Gastrocnemius medialis (tissue), 4 donors: Measurements from ENCODE around the gene LPGAT1. TPM values are rescaled to one million over a fixed set of nuclear protein-coding genes. Genes with fewer than 3 reads are reported as not detected.

Experiments used
- ATAC-seq, 2 donors: fragments of 150-250 bp; one replicate each; pipeline ENCODE4 v1.9.1; 2016
- DNase-seq, 2 donors: peaks; one replicate each; pipeline ENCODE4 v3.0.0-alpha.2; 2019
- H3K27ac ChIP-seq, 4 donors: fragments of 200-600 bp; sonication (generic); 1 replicate in 1 of 4; 2 replicates in 3 of 4; pipeline ENCODE4 v1.5.1; 2016 to 2018; ENCODE audit warnings: mild to moderate bottlenecking in 2 of 4, moderate library complexity in 1 of 4
- H3K27me3 ChIP-seq, 3 donors: fragments of 200-600 bp; sonication (generic) in 2 of 3; 1 replicate in 1 of 3; 2 replicates in 2 of 3; pipeline versions ENCODE4 v1.5.1 to v1.6.0; 2016 to 2019; ENCODE audit warnings: mild to moderate bottlenecking in 1 of 3, moderate library complexity in 1 of 3
- H3K36me3 ChIP-seq, 2 donors: fragments of 200-600 bp; sonication (generic) in 1 of 2; one replicate each; pipeline ENCODE4 v1.5.1; 2017 to 2018
- H3K4me1 ChIP-seq, 2 donors: fragments of 200-600 bp; sonication (generic) in 1 of 2; one replicate each; pipeline ENCODE4 v1.5.1; 2016 to 2017; ENCODE audit warnings: mild to moderate bottlenecking in 2 of 2
- H3K4me3 ChIP-seq, 4 donors: fragments of 200-600 bp; sonication (generic) in 3 of 4; 1 replicate in 1 of 4; 2 replicates in 3 of 4; pipeline ENCODE4 v1.5.1; 2016 to 2019; ENCODE audit warnings: mild to moderate bottlenecking in 2 of 4
- H3K9me3 ChIP-seq, 3 donors: fragments of 200-600 bp; sonication (generic) in 2 of 3; 1 replicate in 1 of 3; 2 replicates in 2 of 3; pipeline ENCODE4 v1.5.1; 2016 to 2019
- CTCF ChIP-seq, 5 experiments: fragments of 450-650 bp in 3 of 5; fragments of 200-600 bp in 2 of 5; sonication (generic) in 2 of 5; IDR thresholded peaks in 4 of 5; conservative IDR thresholded peaks in 1 of 5; 1 replicate in 4 of 5; 2 replicates in 1 of 5; pipeline ENCODE4 v1.5.1; 2016 to 2019; ENCODE audit warnings: antibody characterized with exemption in 5 of 5, mild to moderate bottlenecking in 3 of 5, moderate library complexity in 3 of 5
- POLR2A ChIP-seq, 2 donors: fragments of 450-650 bp; IDR thresholded peaks; one replicate each; pipeline ENCODE4 v1.6.1; 2017; ENCODE audit warnings: antibody characterized with exemption in 2 of 2, mild to moderate bottlenecking in 2 of 2, moderate library complexity in 2 of 2
- in situ Hi-C, 4 donors: fragments of 200-750 bp; cut with MboI; loops; one replicate each; pipeline versions ENCODE4 v1.15.0 to v1.8.0; 2017; ENCODE audit warnings: low sequenced_read_pairs in 4 of 4
- intact Hi-C: fragments of 100-400 bp; cut with DNase I; formaldehyde crosslinking; loops from one replicate; pipeline ENCODE4 v1.15.1; 2023; ENCODE audit warnings: low total_unique reads
- total RNA-seq, 4 donors: library from RNA; depleted of rRNA; stranded (reverse); fragments of >200 nt; gene quantifications; one replicate each; pipeline versions ENCODE4 v1.1.0 to v1.2.3, GENCODE V29; 2016

LPGAT1 gene
- total RNA-seq, 4 donors from 2014 or later, result 11.2 to 51.4 (median 21.5) TPM

- no peak overlapping the region for H3K27ac ChIP-seq
- intact Hi-C loops (no loop called here), in situ Hi-C loops (no loop called here)
- H3K27me3 ChIP-seq, result no peaks in the 10 kb centered on the region
- DNase-seq (no peak), ATAC-seq (peak; percentile 46 to 58)
- H3K36me3 ChIP-seq, result no peaks in the 10 kb centered on the region
- no peaks in the 10 kb centered on the region for H3K9me3 ChIP-seq
- H3K4me3 ChIP-seq, result no peak overlapping the region
- TF ChIP-seq POLR2A (IDR thresholded peaks at IDR 0.05) (no peak), CTCF (IDR thresholded peaks at IDR 0.05 in 4 of 5, conservative IDR thresholded peaks at IDR 0.05 in 1 of 5) (no peak)
- no peaks in the 10 kb centered on the region for H3K4me1 ChIP-seq
Observed at GRCh38 chr1:211735208-211736170, 95.1 kb downstream of the LPGAT1 start.

GRCh38 chr1:211734791-211735190, 95.8 kb downstream of the LPGAT1 start:
- no peak overlapping the region for H3K27ac ChIP-seq
- TF ChIP-seq CTCF (IDR thresholded peaks at IDR 0.05 in 4 of 5, conservative IDR thresholded peaks at IDR 0.05 in 1 of 5), result no peak
- no peak for TF ChIP-seq POLR2A (IDR thresholded peaks at IDR 0.05)
- intact Hi-C loops (no loop called here), in situ Hi-C loops (no loop called here)
- no peaks in the 10 kb centered on the region for H3K4me1 ChIP-seq
- DNase-seq, result no peak
- ATAC-seq, result no peak
- no peak overlapping the region for H3K4me3 ChIP-seq
- no peaks in the 10 kb centered on the region for H3K27me3 ChIP-seq
- H3K9me3 ChIP-seq, result no peaks in the 10 kb centered on the region
- no peaks in the 10 kb centered on the region for H3K36me3 ChIP-seq

GRCh38 chr1:211734359-211734758, 96.2 kb downstream of the LPGAT1 start:
- Histone ChIP-seq H3K9me3 (no peaks in the 10 kb centered on the region), H3K4me3 (no peak overlapping the region), H3K36me3 (no peaks in the 10 kb centered on the region), H3K4me1 (no peaks in the 10 kb centered on the region), H3K27me3 (no peaks in the 10 kb centered on the region), H3K27ac (no peak overlapping the region)
- ATAC-seq (no peak), DNase-seq (no peak)
- in situ Hi-C loops (no loop called here), intact Hi-C loops (no loop called here)
- TF ChIP-seq CTCF (IDR thresholded peaks at IDR 0.05 in 4 of 5, conservative IDR thresholded peaks at IDR 0.05 in 1 of 5) (no peak), POLR2A (IDR thresholded peaks at IDR 0.05) (no peak)

GRCh38 chr1:211732293-211732980, 98.1 kb downstream of the LPGAT1 start:
- Histone ChIP-seq H3K9me3 (no peaks in the 10 kb centered on the region), H3K36me3 (no peaks in the 10 kb centered on the region), H3K27ac (no peak overlapping the region), H3K4me3 (no peak overlapping the region), H3K4me1 (no peaks in the 10 kb centered on the region), H3K27me3 (no peaks in the 10 kb centered on the region)
- in situ Hi-C loops (no loop called here), intact Hi-C loops (no loop called here)
- DNase-seq (no peak), ATAC-seq (no peak)
- no peak for TF ChIP-seq POLR2A (IDR thresholded peaks at IDR 0.05)
- no peak for TF ChIP-seq CTCF (IDR thresholded peaks at IDR 0.05 in 4 of 5, conservative IDR thresholded peaks at IDR 0.05 in 1 of 5)
